Trophoblast cell (in vitro differentiated cells and primary cell): ENCODE measurements around the gene SDR42E2.
"Not testable (repeated sequence)": the region's sequence is repeated elsewhere in the genome, so short reads cannot be mapped to it uniquely, and the experiment has no call there.

Source experiments
- DNase-seq, 2 donors: peaks; one replicate each; pipeline ENCODE4 v3.0.0-alpha.2; 2016
- H2AFZ ChIP-seq: 2 replicates; pipeline ENCODE4 v1.6.1; 2013; ENCODE audit warnings: low read length, moderate library complexity, mild to moderate bottlenecking; ENCODE audit not compliant: insufficient read depth, poor library complexity
- H2AK5ac ChIP-seq: 2 replicates; pipeline ENCODE4 v1.6.1; 2013; ENCODE audit warnings: mild to moderate bottlenecking, low read length
- H2BK120ac ChIP-seq: 2 replicates; pipeline ENCODE4 v1.6.1; 2013; ENCODE audit warnings: low read length, mild to moderate bottlenecking, moderate library complexity; ENCODE audit not compliant: insufficient read depth, poor library complexity
- H2BK12ac ChIP-seq: 2 replicates; pipeline ENCODE4 v1.6.1; 2013; ENCODE audit warnings: mild to moderate bottlenecking, low read length, moderate library complexity
- H2BK5ac ChIP-seq: 2 replicates; pipeline ENCODE4 v1.6.1; 2013; ENCODE audit warnings: low read length, low read depth, moderate library complexity, mild to moderate bottlenecking; ENCODE audit not compliant: poor library complexity
- H3K14ac ChIP-seq: 2 replicates; pipeline ENCODE4 v1.6.1; 2013; ENCODE audit warnings: mild to moderate bottlenecking, low read length
- H3K18ac ChIP-seq: 2 replicates; pipeline ENCODE4 v1.6.1; 2013; ENCODE audit warnings: mild to moderate bottlenecking, low read length
- H3K23ac ChIP-seq: 2 replicates; pipeline ENCODE4 v1.6.1; 2013; ENCODE audit warnings: low read length
- H3K27ac ChIP-seq: 2 replicates; pipeline ENCODE4 v1.5.1; 2013; ENCODE audit warnings: low read depth, mild to moderate bottlenecking, inconsistent platforms, low read length, moderate library complexity
- H3K27me3 ChIP-seq: 2 replicates; pipeline ENCODE4 v1.6.1; 2013; ENCODE audit warnings: inconsistent platforms, mild to moderate bottlenecking, low read length, moderate library complexity; ENCODE audit not compliant: insufficient read depth
- H3K36me3 ChIP-seq, 2 experiments: 1 replicate in 1 of 2; 2 replicates in 1 of 2; pipeline ENCODE4 v1.6.1; 2013; ENCODE audit warnings: low read length in 2 of 2, mild to moderate bottlenecking in 2 of 2, moderate library complexity in 1 of 2; ENCODE audit not compliant: insufficient read depth in 2 of 2, control insufficient read depth in 1 of 2
- H3K4ac ChIP-seq: 2 replicates; pipeline ENCODE4 v1.6.1; 2013; ENCODE audit warnings: low read depth, mild to moderate bottlenecking, low read length, moderate library complexity
- H3K4me1 ChIP-seq, 2 experiments: 1 replicate in 1 of 2; 2 replicates in 1 of 2; pipeline ENCODE4 v1.6.1; 2013; ENCODE audit warnings: low read length in 2 of 2, mild to moderate bottlenecking in 2 of 2, moderate library complexity in 1 of 2; ENCODE audit not compliant: insufficient read depth in 2 of 2, control insufficient read depth in 1 of 2
- H3K4me2 ChIP-seq: 2 replicates; pipeline ENCODE4 v1.6.1; 2013; ENCODE audit warnings: inconsistent platforms, mild to moderate bottlenecking, low read length, moderate library complexity
- H3K4me3 ChIP-seq: 2 replicates; pipeline ENCODE4 v1.5.1; 2013; ENCODE audit warnings: mild to moderate bottlenecking, low read depth, low read length, inconsistent platforms
- H3K79me1 ChIP-seq: one replicate; pipeline ENCODE4 v1.6.1; 2013; ENCODE audit warnings: low read length
- H3K79me2 ChIP-seq: 2 replicates; pipeline ENCODE4 v1.6.1; 2013; ENCODE audit warnings: low read length, mild to moderate bottlenecking; ENCODE audit not compliant: control insufficient read depth, insufficient read depth, poor library complexity
- H3K9ac ChIP-seq: 2 replicates; pipeline ENCODE4 v1.6.1; 2013; ENCODE audit warnings: mild to moderate bottlenecking, low read length
- H3K9me3 ChIP-seq: 2 replicates; pipeline ENCODE4 v1.6.1; 2013; ENCODE audit warnings: low read depth, mild to moderate bottlenecking, control low read depth, inconsistent platforms, low read length; ENCODE audit not compliant: insufficient read depth
- H4K12ac ChIP-seq: 2 replicates; pipeline ENCODE4 v1.6.1; 2013; ENCODE audit warnings: low read depth, mild to moderate bottlenecking, low read length, moderate library complexity
- H4K8ac ChIP-seq: 2 replicates; pipeline ENCODE4 v1.6.1; 2013; ENCODE audit warnings: low read depth, mild to moderate bottlenecking, low read length, moderate library complexity
- H4K91ac ChIP-seq: one replicate; pipeline ENCODE4 v1.6.1; 2013; ENCODE audit warnings: low read depth, mild to moderate bottlenecking, low read length, moderate library complexity
- WGBS: extraction: QIAGEN DNeasy Blood & Tissue Kit; methylation state at CpG from one replicate; pipeline ENCODE4 v1.1.7; 2013; ENCODE audit warnings: missing lambda C conversion rate; ENCODE audit not compliant: insufficient read length, insufficient coverage; ENCODE audit errors: extremely low coverage; 5-methylcytosine and 5-hydroxymethylcytosine counted together

Gene SDR42E2

GRCh38 chr16:22194707-22195444, 32.6 kb downstream of the SDR42E2 start:
- no CpG with 5 or more reads among the region's 9 CpGs for WGBS
- H3K79me2 ChIP-seq, result no peaks in the 10 kb centered on the region
- H3K23ac ChIP-seq, result no peak overlapping the region
- H3K14ac ChIP-seq, result no peak overlapping the region
- no peak overlapping the region for H3K18ac ChIP-seq
- H2BK120ac ChIP-seq, result no peak overlapping the region
- no peak overlapping the region for H4K91ac ChIP-seq
- peaks cover 0 to 2% of the 10 kb centered on the region in 2 experiments for H3K4me1 ChIP-seq
- no peak overlapping the region for H4K8ac ChIP-seq
- peaks cover 1% of the 10 kb centered on the region for H3K9me3 ChIP-seq
- no peak overlapping the region for H3K4ac ChIP-seq
- no peak overlapping the region for H3K27ac ChIP-seq
- H2AFZ ChIP-seq, result no peak overlapping the region
- H3K36me3 ChIP-seq, result no peaks in the 10 kb centered on the region
- no peak overlapping the region for H3K9ac ChIP-seq
- H2AK5ac ChIP-seq, result no peak overlapping the region
- peaks cover 9% of the 10 kb centered on the region for H3K79me1 ChIP-seq
- H4K12ac ChIP-seq, result no peak overlapping the region
- H3K4me3 ChIP-seq, result no peak overlapping the region
- DNase-seq, result no peak
- H2BK5ac ChIP-seq, result no peak overlapping the region
- no peak overlapping the region for H2BK12ac ChIP-seq
- no peak overlapping the region for H3K4me2 ChIP-seq
- no peaks in the 10 kb centered on the region for H3K27me3 ChIP-seq

DNA sequence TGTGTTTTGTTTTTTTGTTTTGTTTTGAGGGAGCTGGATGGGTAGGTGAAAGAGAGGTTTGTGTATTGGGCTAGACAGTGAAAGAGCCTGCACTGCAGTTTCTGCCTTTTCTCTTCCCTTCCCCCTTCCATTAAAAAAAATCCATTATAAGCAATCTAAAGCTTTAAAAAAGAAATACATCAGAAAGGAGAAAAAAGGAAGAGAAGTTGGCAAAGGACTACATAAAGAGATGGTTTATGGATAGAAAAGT, 33.1 kb downstream of the SDR42E2 start:
- no peak for DNase-seq
- no peak overlapping the region for H3K4me3 ChIP-seq
- H3K18ac ChIP-seq, result no peak overlapping the region
- H3K4me2 ChIP-seq, result no peak overlapping the region
- H4K12ac ChIP-seq, result no peak overlapping the region
- H3K9me3 ChIP-seq, result no peaks in the 10 kb centered on the region
- no peak overlapping the region for H3K9ac ChIP-seq
- H3K14ac ChIP-seq, result no peak overlapping the region
- H3K27ac ChIP-seq, result no peak overlapping the region
- H2BK5ac ChIP-seq, result no peak overlapping the region
- no peak overlapping the region for H2BK120ac ChIP-seq
- H4K8ac ChIP-seq, result no peak overlapping the region
- no peaks in the 10 kb centered on the region for H3K36me3 ChIP-seq
- no peaks in the 10 kb centered on the region for H3K79me2 ChIP-seq
- no peaks in the 10 kb centered on the region for H3K27me3 ChIP-seq
- H3K4ac ChIP-seq, result no peak overlapping the region
- H3K23ac ChIP-seq, result no peak overlapping the region
- H2BK12ac ChIP-seq, result no peak overlapping the region
- peaks cover 0 to 2% of the 10 kb centered on the region in 2 experiments for H3K4me1 ChIP-seq
- H2AK5ac ChIP-seq, result no peak overlapping the region
- peaks cover 7% of the 10 kb centered on the region for H3K79me1 ChIP-seq
- H2AFZ ChIP-seq, result no peak overlapping the region
- H4K91ac ChIP-seq, result no peak overlapping the region

GRCh38 chr16:22195695-22196558, 33.6 kb downstream of the SDR42E2 start:
- peak; percentile 93 to 97 for DNase-seq
- H4K91ac ChIP-seq, result no peak overlapping the region
- no peak overlapping the region for H2BK12ac ChIP-seq
- peak overlapping the region; percentile 70 for H3K4me2 ChIP-seq
- H3K9ac ChIP-seq, result no peak overlapping the region
- no peaks in the 10 kb centered on the region for H3K9me3 ChIP-seq
- H3K27ac ChIP-seq, result no peak overlapping the region
- peaks cover 0 to 2% of the 10 kb centered on the region in 2 experiments for H3K4me1 ChIP-seq
- H3K14ac ChIP-seq, result peak overlapping the region; percentile 46
- peak overlapping the region; percentile 69 for H3K4me3 ChIP-seq
- no peak overlapping the region for H2BK120ac ChIP-seq
- H2BK5ac ChIP-seq, result no peak overlapping the region
- H3K27me3 ChIP-seq, result no peaks in the 10 kb centered on the region
- H3K79me1 ChIP-seq, result peaks cover 6% of the 10 kb centered on the region
- no peak overlapping the region for H3K18ac ChIP-seq
- H3K4ac ChIP-seq, result no peak overlapping the region
- WGBS, result no CpG with 5 or more reads among the region's 39 CpGs
- H3K79me2 ChIP-seq, result no peaks in the 10 kb centered on the region
- H3K36me3 ChIP-seq, result no peaks in the 10 kb centered on the region
- peak overlapping the region; percentile 80 for H4K8ac ChIP-seq
- H3K23ac ChIP-seq, result no peak overlapping the region
- H2AK5ac ChIP-seq, result no peak overlapping the region
- peak overlapping the region; percentile 76 for H4K12ac ChIP-seq
- H2AFZ ChIP-seq, result peak overlapping the region; percentile 83

GRCh38 chr16:22196559-22197168, 34.4 kb downstream of the SDR42E2 start:
- not testable (repeated sequence) for H3K4me3 ChIP-seq, H4K8ac ChIP-seq, H2AFZ ChIP-seq, H2BK5ac ChIP-seq, H3K79me2 ChIP-seq, H3K27ac ChIP-seq, H3K27me3 ChIP-seq, H2BK120ac ChIP-seq, H3K79me1 ChIP-seq, H3K9me3 ChIP-seq, H3K4me1 ChIP-seq, H3K4me2 ChIP-seq, H3K36me3 ChIP-seq, H3K14ac ChIP-seq, H2AK5ac ChIP-seq, H3K4ac ChIP-seq, H3K9ac ChIP-seq, H4K12ac ChIP-seq, H3K18ac ChIP-seq, H4K91ac ChIP-seq, H2BK12ac ChIP-seq, H3K23ac ChIP-seq
- DNase-seq, result peak in 1 of 2 donors; percentile 21
- WGBS, result no CpG with 5 or more reads among the region's 20 CpGs
